NCI-H2227 treated with DMSO at 0.1 percent for 48 hours (cell line): ENCODE data around the gene ROCK2.

ENCODE experiments used
- DNase-seq: peaks from one replicate; lab custom pipeline; 2025; lab: John Stamatoyannopoulos, UW

ROCK2 gene

GRCh38 chr2:11309706-11310105 lies 34.7 kb downstream of the ROCK2 start:
- no peak for DNase-seq

- no peak for DNase-seq
Observed at GRCh38 chr2:11307764-11308415, 36.5 kb downstream of the ROCK2 start.

DNA sequence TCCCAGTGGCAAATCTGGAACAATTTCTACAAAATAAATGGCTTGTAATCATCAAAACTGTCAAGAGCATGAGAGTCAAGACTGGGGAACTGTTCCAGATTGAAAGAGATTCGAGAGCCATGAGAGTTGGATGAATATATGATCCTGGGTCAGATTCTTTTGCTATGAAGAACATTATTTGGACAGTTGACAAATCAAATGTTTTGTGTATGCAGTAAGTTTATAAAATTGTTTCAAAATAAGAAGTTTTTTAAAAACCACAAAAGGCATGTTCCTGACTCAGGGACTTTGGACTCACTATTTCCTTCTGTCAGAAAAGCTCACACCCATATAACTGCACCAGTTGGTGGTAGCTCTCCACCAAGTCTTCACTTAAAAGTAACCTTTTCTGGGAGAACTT lies 38.5 kb downstream of the ROCK2 start:
- no peak for DNase-seq

GRCh38 chr2:11305338-11305737 lies 39.1 kb downstream of the ROCK2 start:
- DNase-seq = no peak

- DNase-seq = no peak
Observed at GRCh38 chr2:11304476-11304875, 40.0 kb downstream of the ROCK2 start.

DNA sequence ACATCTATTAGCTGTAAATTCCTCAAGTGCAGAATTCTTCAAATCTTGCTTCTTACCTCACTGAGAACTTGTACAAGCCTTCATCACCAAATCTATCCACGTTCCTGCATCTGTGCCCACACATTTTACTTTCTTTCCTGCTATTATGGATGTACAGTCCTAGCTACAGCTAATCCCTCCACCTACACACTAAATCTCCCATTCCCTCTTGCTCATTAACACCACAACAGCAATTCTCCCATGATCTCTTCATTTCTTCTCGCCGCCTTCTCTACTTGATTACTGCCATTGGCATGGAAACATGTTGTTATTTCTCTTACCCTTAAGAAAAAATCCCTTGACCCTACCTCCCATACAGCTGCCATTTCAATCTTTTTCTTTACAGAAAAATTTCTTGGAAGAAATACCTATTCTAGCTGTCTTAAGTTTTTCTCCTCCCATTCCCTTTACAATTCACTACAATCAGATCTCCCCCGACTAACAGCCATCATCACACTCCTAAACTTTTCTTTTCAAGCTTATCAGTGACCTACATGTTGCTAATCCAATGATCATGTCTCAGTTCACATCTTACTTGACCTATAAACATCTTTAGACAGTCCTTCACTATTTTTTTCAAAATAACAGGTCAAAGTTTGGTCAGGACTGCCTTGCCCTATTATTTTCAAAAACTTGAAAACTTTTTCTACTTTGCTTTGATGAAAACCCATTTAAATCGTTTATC lies 41.0 kb downstream of the ROCK2 start:
- DNase-seq = no peak

DNA sequence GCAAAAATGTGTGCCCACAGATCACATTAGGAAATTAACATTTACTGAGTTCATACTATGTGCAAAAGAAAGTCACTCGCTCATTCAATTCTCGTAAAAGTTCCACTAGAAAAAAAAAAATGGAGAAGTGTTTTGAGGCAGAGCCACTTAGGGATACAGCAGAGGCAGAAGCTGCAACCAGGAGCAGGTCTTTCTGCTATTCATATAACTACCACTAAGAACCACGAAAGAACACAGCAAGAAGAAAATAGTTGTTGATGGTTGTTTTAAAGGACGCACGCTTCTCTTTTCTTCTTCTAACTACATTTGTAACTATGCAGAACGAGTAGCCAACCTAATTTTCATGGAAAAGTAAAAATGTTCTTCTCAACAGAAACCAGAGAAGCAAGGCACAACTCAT lies 45.0 kb downstream of the ROCK2 start:
- no peak for DNase-seq

GRCh38 chr2:11298592-11298991 lies 45.8 kb downstream of the ROCK2 start:
- no peak for DNase-seq

DNA sequence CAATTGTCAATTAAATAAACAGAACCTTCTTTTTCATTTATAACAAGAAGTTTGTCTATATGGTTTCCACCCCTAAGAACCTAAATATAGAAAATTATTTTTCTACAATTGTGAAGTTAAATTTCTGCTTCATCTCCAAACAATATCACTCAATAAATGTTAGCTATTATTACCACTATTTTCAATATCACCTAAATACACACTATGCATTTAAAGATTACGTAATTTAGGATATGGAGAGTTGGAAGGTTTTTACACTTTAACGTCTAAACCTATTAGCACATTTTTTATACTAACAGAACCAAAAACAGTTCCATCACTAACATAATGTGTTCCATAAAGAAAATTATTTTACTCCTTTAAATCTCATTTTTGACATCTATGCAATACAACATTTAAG lies 48.0 kb downstream of the ROCK2 start:
- DNase-seq = no peak

GRCh38 chr2:11292464-11293255 lies 51.8 kb downstream of the ROCK2 start:
- DNase-seq = no peak

- no peak for DNase-seq
Observed at GRCh38 chr2:11290713-11291112, 53.7 kb downstream of the ROCK2 start.

GRCh38 chr2:11290211-11290610 lies 54.2 kb downstream of the ROCK2 start:
- DNase-seq = no peak

GRCh38 chr2:11288431-11288830 lies 56.0 kb downstream of the ROCK2 start:
- DNase-seq = no peak

DNA sequence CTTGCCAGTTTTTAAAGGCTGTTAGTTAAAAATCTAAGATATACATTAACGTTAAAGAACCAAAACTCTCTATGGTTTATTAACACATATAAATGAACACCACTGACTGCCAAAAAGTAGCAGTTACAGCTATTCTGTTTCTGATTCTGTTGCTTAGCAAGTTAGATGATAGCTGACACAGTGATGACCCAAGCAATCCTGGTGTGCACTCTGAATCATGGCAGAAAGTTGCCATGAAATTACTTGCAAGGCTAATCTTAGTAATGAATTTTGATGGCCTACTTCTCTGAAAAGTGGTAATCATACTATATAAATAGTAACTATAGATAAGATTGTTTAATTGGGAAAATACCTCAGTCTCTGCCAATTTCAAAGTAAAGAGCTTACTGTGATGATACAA lies 57.7 kb downstream of the ROCK2 start:
- no peak for DNase-seq

DNA sequence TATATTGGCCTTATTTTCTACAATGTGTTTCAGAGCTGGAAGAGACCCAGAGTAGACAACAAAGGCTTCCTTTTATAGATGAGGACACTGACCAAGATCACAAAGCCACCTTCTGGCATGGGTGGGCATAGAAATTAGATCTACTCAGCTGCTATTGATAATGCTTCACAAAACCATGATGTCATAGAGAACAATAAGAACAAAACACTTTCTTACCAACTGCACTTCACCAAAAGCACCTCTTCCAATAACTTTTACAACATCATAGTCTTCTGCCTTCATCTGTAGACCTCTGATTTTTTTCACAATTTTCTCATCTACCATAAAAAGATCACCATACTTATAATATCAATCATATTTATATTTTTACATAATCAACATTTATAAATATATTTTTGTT lies 58.1 kb downstream of the ROCK2 start:
- DNase-seq = no peak

- no peak for DNase-seq
Observed at GRCh38 chr2:11285499-11285898, 58.9 kb downstream of the ROCK2 start.

GRCh38 chr2:11281186-11281585 lies 63.2 kb downstream of the ROCK2 start:
- no peak for DNase-seq

DNA sequence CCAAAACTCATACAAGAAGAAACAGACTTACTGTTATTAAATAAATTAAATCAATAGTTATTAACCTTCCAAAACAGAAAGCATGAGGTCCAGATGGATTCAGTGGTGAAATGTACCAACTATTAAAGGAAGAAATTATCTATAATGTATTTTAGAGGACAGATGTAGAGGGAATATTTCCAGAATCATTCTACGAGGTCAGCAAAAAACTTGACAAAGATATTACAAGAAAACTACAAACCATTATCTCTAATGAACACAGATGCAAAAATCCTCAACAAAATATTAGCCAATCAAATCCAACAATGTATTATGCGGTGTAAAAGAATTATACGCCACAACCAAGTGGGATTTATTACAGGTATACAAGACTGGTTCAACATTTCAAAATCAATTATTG lies 63.7 kb downstream of the ROCK2 start:
- no peak for DNase-seq

DNA sequence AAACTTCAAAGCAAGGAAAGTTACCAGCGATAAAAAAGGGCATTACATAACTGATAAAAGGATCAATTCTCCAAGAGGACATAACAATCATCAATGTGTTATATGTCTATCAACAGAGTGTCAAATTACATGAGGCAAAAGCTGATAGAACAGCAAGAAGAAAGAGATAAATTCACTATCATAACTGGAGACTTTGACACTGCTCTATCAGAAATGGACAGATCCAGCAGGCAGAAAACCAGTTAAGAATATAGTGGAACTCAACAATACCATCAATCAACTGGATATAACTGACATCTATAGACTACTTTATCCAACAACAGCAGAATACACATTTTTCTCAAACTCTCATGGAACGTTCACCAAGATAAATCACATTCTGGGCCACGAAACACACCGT lies 65.0 kb downstream of the ROCK2 start:
- DNase-seq = no peak

- DNase-seq = no peak
Observed at GRCh38 chr2:11278219-11278618, 66.2 kb downstream of the ROCK2 start.

DNA sequence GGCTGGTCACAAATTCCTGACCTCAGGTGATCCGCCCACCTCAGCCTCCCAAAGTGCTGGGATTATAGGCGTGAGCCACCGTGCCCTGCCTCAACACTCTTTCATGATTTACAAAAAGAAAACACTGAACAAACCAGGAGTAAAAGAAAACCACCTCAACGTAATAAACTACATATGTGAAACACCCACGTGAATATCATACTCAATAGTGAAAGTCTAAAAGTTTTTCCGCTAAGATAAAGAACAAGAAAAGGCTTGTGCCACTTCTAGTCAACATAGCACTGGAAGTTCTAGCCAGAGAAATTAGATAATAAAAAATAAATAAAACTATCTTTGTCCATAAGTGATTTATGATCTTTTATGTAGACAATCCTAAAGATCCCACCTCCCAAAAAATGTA lies 68.5 kb downstream of the ROCK2 start:
- DNase-seq = no peak

GRCh38 chr2:11270891-11271290 lies 73.5 kb downstream of the ROCK2 start:
- DNase-seq = no peak

DNA sequence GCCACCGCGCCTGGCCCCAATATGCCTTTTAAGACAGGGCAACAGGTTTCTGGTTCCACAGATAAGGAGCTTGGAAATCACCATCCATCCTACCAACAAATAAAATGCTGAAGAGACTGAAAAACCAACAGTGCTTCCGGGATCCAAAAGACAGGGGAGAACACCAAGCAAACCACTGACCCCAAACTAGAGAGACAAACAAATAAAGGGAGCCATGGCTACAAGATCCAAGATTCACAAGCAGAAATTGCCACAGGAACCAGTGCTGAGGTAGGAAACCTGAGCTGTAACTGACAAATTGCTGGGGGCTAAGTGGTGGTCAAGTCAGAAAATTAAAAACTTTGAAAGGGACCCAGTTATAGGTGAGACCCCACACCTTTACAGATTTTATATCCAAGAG lies 76.5 kb downstream of the ROCK2 start:
- no peak for DNase-seq
